ENCODE data around the gene ATXN7L1. TPM values are rescaled to one million over a fixed set of nuclear protein-coding genes. Genes with fewer than 3 reads are reported as not detected.

The ATXN7L1 gene
- total RNA-seq, 1 experiment from 2014 or later, result 29.9 TPM

DNA sequence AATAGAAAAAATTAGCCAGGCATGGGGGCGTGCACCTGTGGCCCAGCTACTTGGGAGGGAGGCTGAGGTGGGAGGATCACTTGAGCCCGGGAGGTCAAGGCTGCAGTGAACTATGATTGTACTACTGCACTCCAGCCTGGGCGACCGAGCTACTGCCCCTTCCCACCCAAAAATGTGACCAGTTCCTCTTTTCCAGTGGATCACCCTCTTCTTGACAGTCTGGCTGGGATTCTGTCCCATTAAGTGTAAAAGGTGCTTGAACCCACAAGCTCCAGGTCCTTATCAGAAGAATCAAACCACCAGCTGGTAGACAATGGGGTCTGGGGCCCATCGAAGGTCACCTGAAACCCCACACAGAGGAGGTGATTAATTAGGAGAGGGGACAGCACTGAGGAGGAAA lies 14.1 kb downstream of the ATXN7L1 start:
- POLR2A ChIA-PET (ENCODE audit: low non-redundant PET), result no interaction called here
- H3K4me3 ChIP-seq (ENCODE audit: low read depth, low read length, poor library complexity, severe bottlenecking), result no peak overlapping the region
- no peak for DNase-seq (ENCODE audit: low spot score)
- H3K9me3 ChIP-seq (ENCODE audit: low read depth, low read length, poor library complexity, severe bottlenecking), result no peaks in the 10 kb centered on the region
- no peaks in the 10 kb centered on the region for H3K4me1 ChIP-seq (ENCODE audit: insufficient read depth, low read length, poor library complexity, severe bottlenecking)
- H3K36me3 ChIP-seq (ENCODE audit: insufficient read depth, low read length, poor library complexity, severe bottlenecking), result no peaks in the 10 kb centered on the region
- TF ChIP-seq EZH2 (IDR thresholded peaks at IDR 0.05; ENCODE audit: borderline replicate concordance, low read depth, low read length, poor library complexity, severe bottlenecking), result no peak
- TF ChIP-seq, protein P1, sequence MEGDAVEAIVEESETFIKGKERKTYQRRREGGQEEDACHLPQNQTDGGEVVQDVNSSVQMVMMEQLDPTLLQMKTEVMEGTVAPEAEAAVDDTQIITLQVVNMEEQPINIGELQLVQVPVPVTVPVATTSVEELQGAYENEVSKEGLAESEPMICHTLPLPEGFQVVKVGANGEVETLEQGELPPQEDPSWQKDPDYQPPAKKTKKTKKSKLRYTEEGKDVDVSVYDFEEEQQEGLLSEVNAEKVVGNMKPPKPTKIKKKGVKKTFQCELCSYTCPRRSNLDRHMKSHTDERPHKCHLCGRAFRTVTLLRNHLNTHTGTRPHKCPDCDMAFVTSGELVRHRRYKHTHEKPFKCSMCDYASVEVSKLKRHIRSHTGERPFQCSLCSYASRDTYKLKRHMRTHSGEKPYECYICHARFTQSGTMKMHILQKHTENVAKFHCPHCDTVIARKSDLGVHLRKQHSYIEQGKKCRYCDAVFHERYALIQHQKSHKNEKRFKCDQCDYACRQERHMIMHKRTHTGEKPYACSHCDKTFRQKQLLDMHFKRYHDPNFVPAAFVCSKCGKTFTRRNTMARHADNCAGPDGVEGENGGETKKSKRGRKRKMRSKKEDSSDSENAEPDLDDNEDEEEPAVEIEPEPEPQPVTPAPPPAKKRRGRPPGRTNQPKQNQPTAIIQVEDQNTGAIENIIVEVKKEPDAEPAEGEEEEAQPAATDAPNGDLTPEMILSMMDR (conservative IDR thresholded peaks at IDR 0.05; ENCODE audit: low read depth, low read length), result no peak
- no peaks in the 10 kb centered on the region for H3K27me3 ChIP-seq (replicated peaks; ENCODE audit: insufficient read depth, low read depth, low read length, poor library complexity)
- no peak overlapping the region for H3K27ac ChIP-seq (ENCODE audit: low read depth, low read length, poor library complexity, severe bottlenecking)
- no TSS peak for BruUV-seq (replicated peaks)
- intact Hi-C loops (cut with micrococcal nuclease; ENCODE audit: unreplicated experiment), result no loop called here
- CTCF ChIA-PET, result no interaction called here

DNA sequence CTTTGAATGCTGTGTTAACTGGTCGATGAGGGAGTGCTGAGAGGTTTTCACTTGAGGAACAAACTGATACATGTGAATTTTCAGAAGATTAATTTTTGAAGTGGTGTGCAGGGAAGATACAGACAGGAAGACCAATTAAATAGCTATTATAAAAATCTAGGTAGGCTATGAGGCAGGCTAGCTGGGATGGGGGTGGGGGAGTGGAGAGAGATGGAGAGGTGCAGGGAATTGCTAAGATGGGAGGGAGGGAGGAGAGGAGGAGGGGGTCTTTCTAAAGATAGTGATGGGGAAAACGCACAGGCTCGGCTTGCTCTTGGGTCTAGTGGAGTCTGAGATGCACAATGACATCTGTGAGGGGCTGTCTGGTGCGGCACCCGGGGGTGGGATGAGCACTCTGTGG lies 15.2 kb downstream of the ATXN7L1 start:
- H3K36me3 ChIP-seq (ENCODE audit: insufficient read depth, low read length, poor library complexity, severe bottlenecking), result no peaks in the 10 kb centered on the region
- H3K9me3 ChIP-seq (ENCODE audit: low read depth, low read length, poor library complexity, severe bottlenecking), result no peaks in the 10 kb centered on the region
- no TSS peak for BruUV-seq (replicated peaks)
- H3K27ac ChIP-seq (ENCODE audit: low read depth, low read length, poor library complexity, severe bottlenecking), result no peak overlapping the region
- H3K4me3 ChIP-seq (ENCODE audit: low read depth, low read length, poor library complexity, severe bottlenecking), result no peak overlapping the region
- no peaks in the 10 kb centered on the region for H3K4me1 ChIP-seq (ENCODE audit: insufficient read depth, low read length, poor library complexity, severe bottlenecking)
- no peak for TF ChIP-seq EZH2 (IDR thresholded peaks at IDR 0.05; ENCODE audit: borderline replicate concordance, low read depth, low read length, poor library complexity, severe bottlenecking)
- TF ChIP-seq, protein P1 (conservative IDR thresholded peaks at IDR 0.05; ENCODE audit: low read depth, low read length), result no peak
- H3K27me3 ChIP-seq (replicated peaks; ENCODE audit: insufficient read depth, low read depth, low read length, poor library complexity), result no peaks in the 10 kb centered on the region
- POLR2A ChIA-PET (ENCODE audit: low non-redundant PET), result no interaction called here
- intact Hi-C loops (cut with micrococcal nuclease; ENCODE audit: unreplicated experiment), result no loop called here
- DNase-seq (ENCODE audit: low spot score), result no peak
- CTCF ChIA-PET, result no interaction called here

DNA sequence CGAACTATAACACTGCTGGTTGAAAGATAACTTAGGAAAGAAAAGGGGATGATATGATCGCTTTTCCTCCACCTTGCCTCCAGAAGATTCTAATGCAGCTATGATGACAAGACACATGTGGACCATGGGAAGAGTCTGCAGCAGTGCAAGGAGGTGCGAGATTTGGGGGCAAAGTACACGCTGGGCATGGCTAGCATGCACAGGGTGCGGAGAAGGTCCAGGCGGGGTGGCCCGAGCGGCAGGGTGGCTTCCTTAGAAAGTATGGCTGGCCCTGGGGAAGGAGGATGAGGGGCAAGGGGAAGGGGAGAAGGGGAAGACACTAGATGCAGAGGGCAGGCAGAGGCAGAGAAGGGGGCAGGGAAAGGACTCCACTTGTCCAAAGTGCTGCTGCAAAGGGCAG lies 15.6 kb downstream of the ATXN7L1 start:
- TF ChIP-seq, protein P1 (conservative IDR thresholded peaks at IDR 0.05; ENCODE audit: low read depth, low read length), result no peak
- no peak for TF ChIP-seq EZH2 (IDR thresholded peaks at IDR 0.05; ENCODE audit: borderline replicate concordance, low read depth, low read length, poor library complexity, severe bottlenecking)
- no peak for DNase-seq (ENCODE audit: low spot score)
- intact Hi-C loops (cut with micrococcal nuclease; ENCODE audit: unreplicated experiment), result no loop called here
- Histone ChIP-seq H3K9me3 (ENCODE audit: low read depth, low read length, poor library complexity, severe bottlenecking) (no peaks in the 10 kb centered on the region), H3K4me1 (ENCODE audit: insufficient read depth, low read length, poor library complexity, severe bottlenecking) (peaks cover 2% of the 10 kb centered on the region), H3K27ac (ENCODE audit: low read depth, low read length, poor library complexity, severe bottlenecking) (no peak overlapping the region), H3K36me3 (ENCODE audit: insufficient read depth, low read length, poor library complexity, severe bottlenecking) (no peaks in the 10 kb centered on the region), H3K4me3 (ENCODE audit: low read depth, low read length, poor library complexity, severe bottlenecking) (no peak overlapping the region), H3K27me3 (replicated peaks; ENCODE audit: insufficient read depth, low read depth, low read length, poor library complexity) (no peaks in the 10 kb centered on the region)
- CTCF ChIA-PET, result no interaction called here
- POLR2A ChIA-PET (ENCODE audit: low non-redundant PET), result no interaction called here
- no TSS peak for BruUV-seq (replicated peaks)
